Measurements from ENCODE around the gene ENO3. TPM values are rescaled to one million over a fixed set of nuclear protein-coding genes. Genes with fewer than 3 reads are reported as not detected.

ENO3 gene
- total and polyA plus RNA-seq, 10 of the 15 experiments (the other 5 are each of a cell fraction or from before 2014, with no cell fraction given) = 6.8 to 28.4 (median 17.0) TPM

- TF ChIP-seq, protein P1, sequence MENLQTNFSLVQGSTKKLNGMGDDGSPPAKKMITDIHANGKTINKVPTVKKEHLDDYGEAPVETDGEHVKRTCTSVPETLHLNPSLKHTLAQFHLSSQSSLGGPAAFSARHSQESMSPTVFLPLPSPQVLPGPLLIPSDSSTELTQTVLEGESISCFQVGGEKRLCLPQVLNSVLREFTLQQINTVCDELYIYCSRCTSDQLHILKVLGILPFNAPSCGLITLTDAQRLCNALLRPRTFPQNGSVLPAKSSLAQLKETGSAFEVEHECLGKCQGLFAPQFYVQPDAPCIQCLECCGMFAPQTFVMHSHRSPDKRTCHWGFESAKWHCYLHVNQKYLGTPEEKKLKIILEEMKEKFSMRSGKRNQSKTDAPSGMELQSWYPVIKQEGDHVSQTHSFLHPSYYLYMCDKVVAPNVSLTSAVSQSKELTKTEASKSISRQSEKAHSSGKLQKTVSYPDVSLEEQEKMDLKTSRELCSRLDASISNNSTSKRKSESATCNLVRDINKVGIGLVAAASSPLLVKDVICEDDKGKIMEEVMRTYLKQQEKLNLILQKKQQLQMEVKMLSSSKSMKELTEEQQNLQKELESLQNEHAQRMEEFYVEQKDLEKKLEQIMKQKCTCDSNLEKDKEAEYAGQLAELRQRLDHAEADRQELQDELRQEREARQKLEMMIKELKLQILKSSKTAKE (IDR thresholded peaks at IDR 0.05; ENCODE audit: low read depth, poor library complexity, severe bottlenecking) = no peak
- TF ChIP-seq EED (IDR thresholded peaks at IDR 0.05; ENCODE audit: low read depth) = no peak; the same call in 1 of the 2 replicates
- TF ChIP-seq SUPT20H (IDR thresholded peaks at IDR 0.05; ENCODE audit: borderline replicate concordance, control insufficient read depth, low read depth, low read length) = no peak
- peak; percentile 90 for TF ChIP-seq CREB1 (IDR thresholded peaks at IDR 0.05; ENCODE audit: low read depth)
- peak; percentile 48 for TF ChIP-seq KLF5 (IDR thresholded peaks at IDR 0.05; ENCODE audit: partially characterized antibody)
- TF ChIP-seq SMAD1 (IDR thresholded peaks at IDR 0.05; ENCODE audit: low read depth, partially characterized antibody) = no peak
- peak; percentile 27 for TF ChIP-seq RELA (IDR thresholded peaks at IDR 0.05; ENCODE audit: borderline replicate concordance, partially characterized antibody)
- peak; percentile 78 for TF ChIP-seq MYC (IDR thresholded peaks at IDR 0.05; ENCODE audit: insufficient read depth, insufficient read length, insufficient replicate concordance, low read length, severe bottlenecking)
- TF ChIP-seq IKZF1 (conservative IDR thresholded peaks at IDR 0.05) = peak; percentile 92
- peak; percentile 65 to 93 for TF ChIP-seq BHLHE40 (IDR thresholded peaks at IDR 0.05; ENCODE audit: borderline replicate concordance in 1 of 2, low read depth in 2 of 2, low read length in 1 of 2)
- TF ChIP-seq EP300 (IDR thresholded peaks at IDR 0.05; ENCODE audit: borderline replicate concordance in 1 of 2, control insufficient read depth in 1 of 2, low read depth in 2 of 2, low read length in 2 of 2) = no peak
- peak; percentile 96 for TF ChIP-seq NR2F1 (conservative IDR thresholded peaks at IDR 0.05)
- peak; percentile 61 to 66 (median 66); a peak in 5 of 6 replicates for TF ChIP-seq CTCF (IDR thresholded peaks at IDR 0.05 in 2 of 3, conservative IDR thresholded peaks at IDR 0.05 in 1 of 3; ENCODE audit: control insufficient read depth in 2 of 3, extremely low read depth in 1 of 3, insufficient read depth in 1 of 3, low read depth in 3 of 3, low read length in 3 of 3)
- TF ChIP-seq HDGF (IDR thresholded peaks at IDR 0.05) = peak; percentile 67; the same call in 1 of the 2 replicates
- TF ChIP-seq ATF7 (IDR thresholded peaks at IDR 0.05; ENCODE audit: low read depth) = 0 out of 2 replicates have a peak, but pooled peaks have one; percentile 19
- TF ChIP-seq RB1 (IDR thresholded peaks at IDR 0.05; ENCODE audit: borderline replicate concordance) = peak; percentile 88; the same call in 1 of the 2 replicates
- peak; percentile 89 for TF ChIP-seq CREM (IDR thresholded peaks at IDR 0.05; ENCODE audit: low read depth)
- TF ChIP-seq SMARCA5 (IDR thresholded peaks at IDR 0.05) = no peak; the same call in none of the 2 replicates
- TF ChIP-seq POU2F2 (IDR thresholded peaks at IDR 0.05; ENCODE audit: borderline replicate concordance, low read depth, low read length) = peak; percentile 14; the same call in 1 of the 3 replicates
- TF ChIP-seq MEF2B (IDR thresholded peaks at IDR 0.05; ENCODE audit: partially characterized antibody, poor library complexity, severe bottlenecking) = peak; percentile 39
- TF ChIP-seq SP1 (IDR thresholded peaks at IDR 0.05; ENCODE audit: low read depth, low read length) = peak; percentile 22
- TF ChIP-seq, protein P2, sequence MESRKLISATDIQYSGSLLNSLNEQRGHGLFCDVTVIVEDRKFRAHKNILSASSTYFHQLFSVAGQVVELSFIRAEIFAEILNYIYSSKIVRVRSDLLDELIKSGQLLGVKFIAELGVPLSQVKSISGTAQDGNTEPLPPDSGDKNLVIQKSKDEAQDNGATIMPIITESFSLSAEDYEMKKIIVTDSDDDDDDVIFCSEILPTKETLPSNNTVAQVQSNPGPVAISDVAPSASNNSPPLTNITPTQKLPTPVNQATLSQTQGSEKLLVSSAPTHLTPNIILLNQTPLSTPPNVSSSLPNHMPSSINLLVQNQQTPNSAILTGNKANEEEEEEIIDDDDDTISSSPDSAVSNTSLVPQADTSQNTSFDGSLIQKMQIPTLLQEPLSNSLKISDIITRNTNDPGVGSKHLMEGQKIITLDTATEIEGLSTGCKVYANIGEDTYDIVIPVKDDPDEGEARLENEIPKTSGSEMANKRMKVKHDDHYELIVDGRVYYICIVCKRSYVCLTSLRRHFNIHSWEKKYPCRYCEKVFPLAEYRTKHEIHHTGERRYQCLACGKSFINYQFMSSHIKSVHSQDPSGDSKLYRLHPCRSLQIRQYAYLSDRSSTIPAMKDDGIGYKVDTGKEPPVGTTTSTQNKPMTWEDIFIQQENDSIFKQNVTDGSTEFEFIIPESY (IDR thresholded peaks at IDR 0.05) = no peak
Observed at GRCh38 chr17:4986951-4987766, 36.2 kb downstream of the ENO3 start, which contains the start of gene CAMTA2 (continued).
